GM21529 (cell line): ENCODE results near the gene MMUT.
"Not testable (repeated sequence)": the region's sequence is repeated elsewhere in the genome, so short reads cannot be mapped to it uniquely, and the experiment has no call there.

ENCODE experiments used
- ATAC-seq: cut with Tn5 transposase; IDR thresholded peaks from one replicate; pipeline ENCODE4 v1.9.1; 2021; ENCODE audit not compliant: unreplicated experiment

Gene MMUT

DNA sequence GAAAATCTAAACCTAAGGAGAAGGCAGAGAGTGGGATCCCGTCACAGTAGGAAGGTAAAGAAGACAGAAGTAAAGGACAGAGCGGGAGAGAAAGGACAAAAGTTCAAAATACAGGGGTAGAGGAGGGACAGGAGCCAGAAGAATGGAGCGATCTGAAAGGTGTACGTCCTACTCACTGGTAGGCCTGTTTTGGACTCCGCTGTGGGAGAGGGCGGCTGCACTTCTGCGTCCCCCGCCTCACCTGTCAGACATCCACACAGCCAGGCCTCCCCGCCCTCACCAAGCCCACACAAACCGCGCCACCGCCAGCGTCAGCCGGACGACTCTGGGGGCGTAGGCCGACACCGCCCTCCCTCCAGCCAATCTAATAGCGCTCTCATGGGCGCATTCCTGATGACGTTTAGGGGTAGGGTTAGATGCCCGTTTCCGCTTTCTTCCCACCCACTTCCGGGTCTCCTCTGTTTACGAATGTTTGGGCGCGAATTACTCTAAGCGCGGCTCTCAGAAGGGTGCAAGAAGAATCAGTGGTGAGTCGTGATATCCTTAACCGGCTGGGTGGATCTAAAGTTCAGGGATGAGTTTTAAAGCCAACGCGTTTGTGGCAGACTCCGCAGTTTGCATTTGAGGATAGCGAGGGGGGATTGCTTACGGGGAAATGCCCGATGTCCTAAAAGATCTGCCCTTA is at the start of gene MMUT, which contains the start of gene CENPQ:
Gene MMUT, minus strand, starts transcription at position 327 of the 685 bp plus-strand sequence. CDS start 3,787 bp downstream, outside the sequence.
Gene CENPQ, plus strand, starts transcription at position 444 of the 685 bp plus-strand sequence. CDS start 6,807 bp downstream, outside the sequence.
- peak; percentile 99 for ATAC-seq

DNA sequence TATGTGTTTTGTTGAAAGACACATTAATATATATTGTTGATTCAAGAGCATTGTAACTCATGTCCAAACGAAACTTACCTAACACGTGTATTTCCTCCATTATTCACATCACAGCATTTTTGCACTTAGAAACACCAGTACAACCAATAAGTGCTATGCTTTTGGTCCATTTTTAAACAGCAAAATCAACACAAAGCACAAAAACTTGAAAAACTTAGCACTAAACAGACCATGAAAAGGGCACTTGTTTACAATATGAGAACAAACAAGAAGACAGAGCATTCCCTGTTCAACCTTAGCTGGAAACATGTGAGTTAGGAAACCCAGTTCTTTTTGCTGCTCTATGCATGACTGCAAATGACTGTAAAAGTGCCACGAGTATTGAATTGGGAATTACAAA is 46.3 kb upstream of the MMUT start:
- no peak for ATAC-seq

DNA sequence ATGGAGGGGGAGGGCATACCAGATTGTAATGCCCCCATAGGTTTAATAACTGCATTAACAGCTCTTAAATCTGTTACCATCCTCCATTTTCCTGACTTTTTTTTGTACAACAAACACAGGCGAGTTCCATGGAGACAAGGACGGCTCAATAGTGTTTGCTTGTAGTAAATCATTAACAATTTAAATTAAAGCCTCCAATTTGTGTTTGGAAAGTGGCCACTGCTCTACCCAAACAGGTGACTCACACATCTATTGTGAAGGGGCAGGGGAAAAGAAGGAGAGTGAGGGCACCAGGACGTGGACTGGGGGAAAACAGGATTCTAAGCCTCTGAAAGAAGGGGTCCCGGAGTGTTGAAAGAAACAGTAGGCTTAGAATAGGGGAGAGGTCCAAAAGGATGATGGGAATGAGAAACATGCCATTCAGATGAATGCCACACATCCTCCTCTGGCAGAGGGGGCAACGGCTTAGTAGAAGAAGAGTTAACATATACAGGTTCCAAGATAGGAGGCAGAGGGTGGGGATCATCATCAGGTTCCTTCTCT is 43.6 kb upstream of the MMUT start:
- no peak for ATAC-seq

DNA sequence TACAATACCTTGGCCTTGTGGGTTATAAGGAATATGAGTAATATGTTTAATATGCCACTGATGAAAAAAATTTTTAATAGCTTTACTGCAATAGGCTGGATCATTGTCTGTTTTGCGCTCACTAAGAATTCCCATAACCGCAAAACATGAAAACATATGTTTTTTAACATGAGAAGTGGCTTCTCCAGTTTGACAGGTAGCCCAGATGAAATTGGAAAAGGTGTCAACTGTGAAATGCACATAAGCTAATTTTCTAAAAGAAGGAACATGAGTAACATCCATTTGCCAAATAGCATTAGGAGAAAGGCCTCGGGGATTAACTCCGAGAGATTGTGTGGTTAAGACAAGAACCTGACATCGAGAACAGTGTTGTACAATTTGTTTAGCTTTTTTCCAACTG is 41.6 kb upstream of the MMUT start:
- ATAC-seq: no peak

DNA sequence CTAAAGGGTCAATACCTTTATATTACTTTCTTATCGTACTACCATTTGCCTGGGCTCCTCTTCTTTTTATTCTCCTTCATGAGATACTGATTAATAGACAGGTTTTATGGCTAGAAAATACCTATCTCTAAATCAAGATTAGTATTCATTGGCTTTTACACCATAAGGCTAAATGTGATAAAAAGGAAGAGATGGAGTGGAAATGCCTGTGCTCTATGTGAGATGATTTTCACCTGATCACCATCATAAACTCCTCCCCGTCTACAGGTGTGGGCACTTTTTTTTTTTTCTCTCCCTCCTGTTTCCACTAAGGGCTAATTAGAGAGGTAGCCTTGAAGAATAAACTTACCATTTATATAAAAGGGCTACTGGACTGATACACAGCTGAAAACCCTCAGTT is 36.6 kb upstream of the MMUT start, which contains the start of gene GLYATL3:
Gene GLYATL3, plus strand, starts transcription at position 301 of the 400 bp plus-strand sequence. CDS start 12,068 bp downstream, outside the sequence.
- no peak for ATAC-seq

DNA sequence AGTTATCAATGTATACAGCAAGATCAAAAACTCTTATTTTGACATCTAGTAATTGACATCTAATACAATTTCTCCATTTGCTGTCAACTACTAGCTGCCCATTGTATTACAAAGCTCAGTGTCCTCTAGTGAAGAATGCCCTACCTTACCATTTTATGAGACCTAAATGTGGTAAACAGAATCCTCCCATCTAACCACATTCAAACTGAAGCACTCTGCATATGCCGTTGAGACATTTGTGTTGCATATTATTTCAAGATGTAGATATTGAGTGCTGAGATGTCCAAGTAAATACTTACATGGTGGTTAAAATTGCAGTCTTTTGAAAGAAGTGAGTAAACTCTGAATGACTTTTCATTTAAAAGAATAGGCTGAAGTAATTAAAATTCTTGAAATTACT is 36.1 kb upstream of the MMUT start:
- ATAC-seq: no peak

DNA sequence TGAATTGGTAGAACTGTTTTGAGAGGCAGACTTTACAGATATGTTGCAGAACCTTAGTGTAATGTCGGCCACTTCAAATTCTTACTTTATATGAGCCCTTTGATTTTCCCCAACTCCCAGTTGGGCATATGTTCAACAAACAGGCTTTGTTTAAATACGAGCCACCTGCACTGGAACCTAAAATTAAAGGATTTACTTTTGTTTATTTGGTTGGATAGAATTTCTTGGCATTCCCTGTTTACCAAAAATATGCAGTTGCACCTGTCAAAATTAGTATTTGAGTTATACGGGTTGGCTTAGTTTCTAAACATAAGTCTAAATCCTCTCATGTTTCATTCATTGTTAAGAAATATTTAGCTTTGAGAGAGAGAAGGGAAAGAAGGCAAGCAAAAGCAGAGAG is 34.3 kb upstream of the MMUT start:
- no peak for ATAC-seq

DNA sequence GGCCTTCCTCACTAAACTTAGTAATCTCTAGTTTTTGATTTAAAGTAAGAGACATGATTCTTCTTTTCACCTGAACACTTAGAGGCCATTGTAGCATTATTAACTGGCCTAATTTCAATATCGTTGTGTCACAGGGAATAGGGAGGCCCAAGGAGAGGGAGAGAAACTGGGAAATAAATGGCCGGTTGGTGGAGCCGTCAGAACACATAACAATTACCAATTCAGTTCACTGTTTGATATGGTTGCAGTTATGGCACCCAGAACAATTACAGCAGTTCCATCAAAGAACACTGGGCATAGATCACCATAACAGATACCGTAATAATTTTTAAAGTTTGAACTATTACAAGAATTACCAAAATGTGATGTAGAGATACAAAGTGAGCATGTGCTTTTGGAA is 27.6 kb upstream of the MMUT start:
- no peak for ATAC-seq

DNA sequence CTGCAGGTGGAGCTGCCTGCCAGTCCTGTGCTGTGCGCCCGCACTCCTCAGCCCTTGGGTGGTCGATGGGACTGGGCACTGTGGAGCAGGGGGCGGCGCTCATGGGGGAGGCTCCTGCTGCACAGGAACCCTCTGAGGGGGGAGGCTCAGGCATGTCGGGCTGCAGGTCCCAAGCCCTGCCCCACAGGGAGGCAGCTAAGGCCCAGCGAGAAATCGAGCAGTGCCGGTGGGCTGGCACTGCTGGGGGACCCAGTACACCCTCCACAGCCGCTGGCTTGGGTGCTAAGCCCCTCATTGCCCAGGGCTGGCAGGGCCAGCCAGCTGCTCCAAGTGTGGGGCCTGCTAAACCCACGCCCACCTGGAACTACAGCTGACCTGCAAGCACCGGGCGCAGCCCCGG is 20.3 kb upstream of the MMUT start:
- not testable (repeated sequence) for ATAC-seq

DNA sequence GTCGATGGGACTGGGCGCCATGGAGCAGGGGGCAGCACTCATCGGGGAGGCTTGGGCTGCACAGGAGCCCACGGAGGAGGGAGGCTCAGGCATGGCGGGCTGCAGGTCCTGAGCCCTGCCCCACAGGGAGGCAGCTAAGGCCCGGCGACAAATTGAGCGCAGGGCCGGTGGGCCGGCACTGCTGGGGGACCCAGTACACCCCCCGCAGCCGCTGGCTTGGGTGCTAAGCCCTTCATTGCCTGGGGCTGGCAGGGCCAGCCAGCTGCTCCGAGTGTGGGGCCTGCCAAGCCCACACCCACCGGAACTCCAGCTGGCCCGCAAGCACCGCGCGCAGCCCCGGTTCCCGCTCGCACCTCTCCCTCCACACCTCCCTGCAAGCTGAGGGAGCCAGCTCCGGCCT is 18.8 kb upstream of the MMUT start:
- not testable (repeated sequence) for ATAC-seq

DNA sequence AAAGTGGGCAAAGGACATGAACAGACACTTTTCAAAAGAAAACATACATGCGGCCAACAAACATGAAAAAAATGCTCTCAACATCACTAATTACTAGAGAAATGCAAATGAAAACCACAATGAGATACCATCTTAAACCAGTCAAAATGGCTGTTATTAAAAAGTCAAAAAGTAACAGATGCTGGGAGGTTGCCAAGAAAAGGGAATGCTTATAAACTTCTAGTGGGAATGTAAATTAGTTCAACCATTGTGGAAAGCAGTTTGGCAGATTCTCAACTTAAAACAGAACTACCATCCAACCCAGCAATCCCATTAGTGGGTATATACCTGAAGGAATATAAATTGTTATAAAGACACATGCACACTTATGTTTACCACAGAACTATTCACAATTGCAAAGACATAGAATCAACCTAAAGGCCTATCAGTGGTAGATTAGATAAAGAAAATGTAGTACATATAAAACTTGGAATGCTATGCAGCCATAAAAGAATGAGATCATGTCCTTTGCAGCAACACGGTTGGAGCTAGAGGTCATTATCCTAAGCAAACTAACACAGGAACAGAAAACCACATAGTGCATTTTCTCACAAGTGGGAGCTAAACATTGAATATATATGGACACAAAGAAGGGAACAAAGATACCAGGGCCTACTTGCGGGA is 16.4 kb upstream of the MMUT start:
- no peak for ATAC-seq

DNA sequence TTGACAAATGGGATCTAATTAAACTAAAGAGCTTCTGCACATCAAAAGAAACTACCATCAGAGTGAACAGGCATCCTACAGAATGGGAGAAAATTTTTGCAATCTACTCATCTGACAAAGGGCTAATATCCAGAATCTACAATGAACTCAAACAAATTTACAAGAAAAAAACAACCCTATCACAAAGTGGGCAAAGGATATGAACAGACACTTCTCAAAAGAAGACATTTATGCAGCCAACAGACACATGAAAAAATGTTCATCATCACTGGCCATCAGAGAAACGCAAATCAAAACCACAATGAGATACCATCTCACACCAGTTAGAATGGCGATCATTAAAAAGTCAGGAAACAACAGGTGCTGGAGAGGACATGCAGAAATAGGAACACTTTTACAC is 13.5 kb upstream of the MMUT start:
- ATAC-seq: not testable (repeated sequence)

DNA sequence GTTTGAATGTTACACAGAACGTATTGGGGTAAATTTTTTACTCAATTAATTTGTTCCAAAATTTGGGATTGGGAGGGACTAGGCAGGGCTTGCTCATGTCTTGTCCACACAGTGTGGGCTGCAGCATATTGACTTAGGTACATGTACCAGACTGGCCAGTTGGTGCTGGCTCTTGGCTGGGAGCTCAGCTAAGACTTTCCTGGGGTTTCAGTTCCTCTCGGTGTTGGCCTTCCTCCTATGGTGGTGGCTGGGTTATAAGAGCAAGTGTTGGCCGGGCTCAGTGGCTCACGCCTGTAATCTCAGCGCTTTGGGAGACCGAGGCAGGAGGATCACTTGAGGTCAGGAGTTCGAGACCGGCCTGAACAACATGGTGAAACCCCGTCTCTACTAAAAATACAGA is 5.0 kb upstream of the MMUT start:
- no peak for ATAC-seq

DNA sequence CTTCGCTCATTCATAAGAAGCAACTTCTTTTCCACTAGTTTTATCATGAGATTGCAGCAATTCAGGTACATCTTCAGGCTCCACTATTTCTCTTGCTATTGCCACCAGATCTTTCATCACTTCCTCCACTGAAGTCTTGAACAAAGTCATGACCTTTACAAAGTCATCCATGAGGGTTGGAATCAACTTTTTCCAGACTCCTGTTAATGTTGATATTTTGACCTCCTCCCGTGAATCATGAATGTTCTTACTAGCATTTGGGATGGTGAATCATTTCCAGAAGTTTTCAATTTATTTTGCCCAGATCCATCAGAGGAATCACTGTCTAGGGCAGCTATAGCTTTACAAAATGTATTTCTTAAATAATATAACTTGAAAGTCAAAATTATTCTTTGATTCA is 1.6 kb upstream of the MMUT start:
- no peak for ATAC-seq

DNA sequence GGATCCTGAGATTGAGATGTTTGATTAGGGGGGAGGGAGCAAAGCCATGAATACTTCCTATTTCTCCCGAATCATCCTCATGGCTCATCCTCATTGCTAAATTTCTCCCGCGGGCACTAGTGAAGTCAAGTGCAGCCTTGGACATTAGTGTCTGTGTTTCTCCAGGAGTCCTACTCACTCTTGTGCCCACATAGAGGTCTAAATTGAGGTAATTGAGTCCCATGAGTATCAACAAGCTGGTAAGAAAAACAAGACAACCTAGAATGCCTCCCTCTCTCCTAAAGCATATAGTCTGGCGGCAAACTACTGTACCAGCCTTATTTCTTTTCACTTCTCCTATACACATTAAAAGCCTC is 537 bp upstream of the MMUT start:
- peak; percentile 2 for ATAC-seq

DNA sequence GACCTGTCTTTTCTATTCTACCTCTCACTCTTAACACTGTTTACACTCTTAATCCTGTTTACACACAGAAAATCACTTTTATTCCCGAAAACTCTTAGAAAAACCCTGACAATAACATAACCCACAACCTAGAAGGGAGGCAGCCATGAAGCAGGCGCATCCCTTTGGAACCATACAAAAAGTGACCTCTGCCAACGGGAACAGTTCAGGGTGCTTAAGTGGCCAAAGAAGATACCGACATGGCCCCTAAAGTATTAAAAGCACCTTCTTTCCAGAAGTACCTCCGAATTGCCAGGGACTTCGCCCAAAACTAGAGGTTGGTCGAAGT is 490 bp downstream of the MMUT start:
- peak; percentile 2 for ATAC-seq

DNA sequence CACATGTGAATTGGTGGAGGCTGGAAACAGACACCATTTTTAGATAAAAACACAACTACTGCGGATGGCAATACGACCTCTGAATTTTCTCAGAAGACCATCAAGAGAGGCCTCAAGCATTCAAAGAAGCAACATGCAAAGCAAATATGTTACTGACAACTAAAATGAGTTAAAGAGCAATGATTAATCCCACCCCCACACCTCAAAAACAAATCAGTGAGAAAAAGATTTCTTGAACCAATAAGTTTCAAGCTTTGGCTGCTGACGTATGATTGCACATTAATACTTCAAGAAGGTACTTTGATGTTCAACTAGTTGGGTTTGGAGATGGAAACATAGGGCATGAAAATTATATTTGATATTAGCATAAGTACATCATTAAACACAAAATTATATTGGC is 982 bp downstream of the MMUT start:
- ATAC-seq: no peak

DNA sequence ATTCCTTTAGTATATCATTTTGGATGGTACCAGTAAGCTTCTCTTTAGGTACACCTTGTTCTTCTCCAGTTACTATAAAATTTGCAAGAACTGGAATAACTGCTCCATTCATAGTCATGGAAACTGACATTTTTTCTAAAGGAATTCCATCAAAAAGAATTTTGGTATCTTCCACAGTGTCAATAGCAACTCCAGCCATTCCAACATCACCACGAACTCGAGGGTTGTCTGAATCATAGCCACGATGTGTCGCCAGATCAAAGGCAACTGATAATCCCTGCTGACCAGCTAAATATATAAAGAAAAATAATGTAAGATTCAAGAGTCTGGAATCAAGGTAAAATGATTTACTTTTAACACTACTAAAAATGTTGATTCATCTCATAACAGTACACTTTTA is 5.3 kb downstream of the MMUT start:
- no peak for ATAC-seq

DNA sequence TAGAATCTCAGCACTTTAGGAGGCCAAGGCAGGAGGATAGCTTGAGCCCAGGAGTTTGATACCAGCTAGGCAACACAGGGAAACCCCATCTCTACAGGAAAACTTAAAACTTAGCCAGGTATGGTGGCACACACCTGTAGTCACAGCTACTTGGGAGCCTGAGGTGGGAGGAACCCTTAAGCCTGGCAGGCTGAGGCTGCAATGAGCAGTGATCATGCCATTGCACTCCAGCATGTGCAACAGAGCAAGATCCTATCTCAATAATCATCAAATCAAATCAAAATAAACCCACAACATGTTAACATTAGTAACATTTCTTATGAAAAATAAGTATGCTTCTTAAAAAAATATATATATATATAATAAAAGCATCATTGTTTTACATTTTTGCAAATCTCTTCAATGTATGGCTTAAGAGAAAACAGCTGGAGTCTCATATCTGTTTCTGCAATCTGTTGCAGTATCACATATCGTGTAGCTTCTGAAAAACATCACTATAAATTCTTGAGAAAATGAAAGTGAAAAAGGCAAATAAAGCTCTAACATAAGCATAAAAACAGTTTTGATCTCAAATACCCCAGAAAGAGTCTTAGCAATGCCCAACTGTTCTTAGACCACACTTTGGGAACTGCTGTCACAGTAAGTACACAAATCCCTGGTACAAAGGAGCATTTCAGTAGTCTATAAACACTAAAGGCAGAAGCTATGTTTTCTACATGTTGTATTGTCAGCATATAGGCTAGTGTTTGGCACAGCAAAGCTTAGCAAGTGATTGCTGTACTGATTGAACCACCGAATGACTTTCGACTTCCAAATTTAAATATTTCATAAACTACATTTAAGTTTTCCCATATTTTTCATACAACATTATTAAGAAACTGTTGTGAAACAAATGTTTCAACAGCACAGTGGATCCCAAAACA is 8.0 kb downstream of the MMUT start:
- ATAC-seq: peak; percentile 69

DNA sequence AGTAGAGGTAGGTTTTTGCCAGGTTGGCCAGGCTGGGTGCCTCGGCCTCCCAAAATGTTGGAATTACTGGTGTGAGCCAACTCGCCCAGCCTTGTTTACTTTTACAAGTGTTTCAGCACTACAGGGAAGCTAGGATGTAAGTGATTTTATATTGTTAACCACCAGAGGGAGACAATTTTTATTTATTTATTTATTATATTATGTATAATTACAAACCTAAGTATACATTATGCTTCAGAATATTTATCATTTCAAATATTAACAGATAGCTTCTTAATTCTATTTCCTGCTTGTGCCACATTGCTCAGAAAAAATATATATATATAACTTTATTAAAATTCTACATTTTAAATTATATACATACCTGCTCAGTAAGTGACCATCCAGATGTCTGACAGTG is 9.8 kb downstream of the MMUT start:
- ATAC-seq: no peak

DNA sequence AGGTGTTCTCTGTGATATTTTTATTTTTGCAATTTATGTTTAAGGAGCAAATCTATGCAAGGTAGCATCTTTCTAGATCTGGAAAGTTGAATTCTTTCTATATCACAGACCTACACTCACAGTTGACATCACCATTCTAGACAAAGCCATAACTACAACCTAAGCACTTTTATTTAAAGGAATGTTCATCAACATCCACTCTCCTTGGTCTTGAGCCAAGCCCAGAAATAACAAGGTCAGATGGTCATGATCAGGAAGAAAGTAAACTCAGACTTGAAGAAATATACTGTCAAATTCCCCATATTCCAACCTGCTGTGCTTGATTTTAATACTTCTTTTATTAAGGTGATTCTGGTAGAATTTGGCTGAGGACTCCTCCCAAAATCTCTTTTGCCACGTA is 32.2 kb downstream of the MMUT start:
- ATAC-seq: no peak
